Measurements from ENCODE around the gene TCEA2. TPM values are rescaled to one million over a fixed set of nuclear protein-coding genes. Genes with fewer than 3 reads are reported as not detected.

The TCEA2 gene
- total and polyA plus RNA-seq, 2 of the 13 experiments (the other 11 are each of a cell fraction or from before 2014, with no cell fraction given) = 28.1 to 33.7 TPM

GRCh38 chr20:64069614-64070243, 6.7 kb downstream of the TCEA2 start (continued):
- no peak for TF ChIP-seq ZNF280D (CRISPR knock-in tag; IDR thresholded peaks at IDR 0.05)
- no peak for TF ChIP-seq PRDM10 (CRISPR knock-in tag; IDR thresholded peaks at IDR 0.05; ENCODE audit: low read depth)
- no peak for TF ChIP-seq ZBTB44 (CRISPR knock-in tag; IDR thresholded peaks at IDR 0.05)
- no peak for TF ChIP-seq SRSF1 (optimal IDR thresholded peaks at IDR 0.05; ENCODE audit: low read depth, low read length)
- no peak for TF ChIP-seq ZC3H13 (CRISPR knock-in tag; IDR thresholded peaks at IDR 0.05)
- no peak for TF ChIP-seq NFE2 (CRISPR knock-in tag; IDR thresholded peaks at IDR 0.05)
- TF ChIP-seq TSC22D2 (CRISPR knock-in tag; IDR thresholded peaks at IDR 0.05; ENCODE audit: borderline replicate concordance) = peak; percentile 33; the same call in 1 of the 2 replicates
- TF ChIP-seq ZEB1 (IDR thresholded peaks at IDR 0.05; ENCODE audit: insufficient replicate concordance, low read depth) = peak; percentile 77
- TF ChIP-seq HOXA5 (CRISPR knock-in tag; IDR thresholded peaks at IDR 0.05) = no peak
- no peak for TF ChIP-seq ZNF766 (CRISPR knock-in tag; IDR thresholded peaks at IDR 0.05; ENCODE audit: borderline replicate concordance)
- TF ChIP-seq ETV5 (CRISPR knock-in tag; IDR thresholded peaks at IDR 0.05; ENCODE audit: borderline replicate concordance) = no peak; the same call in 1 of the 2 replicates
- TF ChIP-seq, protein P1, sequence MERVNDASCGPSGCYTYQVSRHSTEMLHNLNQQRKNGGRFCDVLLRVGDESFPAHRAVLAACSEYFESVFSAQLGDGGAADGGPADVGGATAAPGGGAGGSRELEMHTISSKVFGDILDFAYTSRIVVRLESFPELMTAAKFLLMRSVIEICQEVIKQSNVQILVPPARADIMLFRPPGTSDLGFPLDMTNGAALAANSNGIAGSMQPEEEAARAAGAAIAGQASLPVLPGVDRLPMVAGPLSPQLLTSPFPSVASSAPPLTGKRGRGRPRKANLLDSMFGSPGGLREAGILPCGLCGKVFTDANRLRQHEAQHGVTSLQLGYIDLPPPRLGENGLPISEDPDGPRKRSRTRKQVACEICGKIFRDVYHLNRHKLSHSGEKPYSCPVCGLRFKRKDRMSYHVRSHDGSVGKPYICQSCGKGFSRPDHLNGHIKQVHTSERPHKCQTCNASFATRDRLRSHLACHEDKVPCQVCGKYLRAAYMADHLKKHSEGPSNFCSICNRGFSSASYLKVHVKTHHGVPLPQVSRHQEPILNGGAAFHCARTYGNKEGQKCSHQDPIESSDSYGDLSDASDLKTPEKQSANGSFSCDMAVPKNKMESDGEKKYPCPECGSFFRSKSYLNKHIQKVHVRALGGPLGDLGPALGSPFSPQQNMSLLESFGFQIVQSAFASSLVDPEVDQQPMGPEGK (CRISPR knock-in tag; IDR thresholded peaks at IDR 0.05) = peak; percentile 58; the same call in 1 of the 2 replicates
- TF ChIP-seq ZNF12 (CRISPR knock-in tag; IDR thresholded peaks at IDR 0.05) = no peak
- TF ChIP-seq SAFB2 (CRISPR knock-in tag; IDR thresholded peaks at IDR 0.05; ENCODE audit: borderline replicate concordance, low read depth) = no peak
- TF ChIP-seq MXI1 (IDR thresholded peaks at IDR 0.05; ENCODE audit: borderline replicate concordance, low read depth, low read length) = no peak
- no peak for TF ChIP-seq ZNF383 (CRISPR knock-in tag; IDR thresholded peaks at IDR 0.05; ENCODE audit: borderline replicate concordance)
- TF ChIP-seq ZNF749 (CRISPR knock-in tag; IDR thresholded peaks at IDR 0.05; ENCODE audit: borderline replicate concordance) = no peak
- TF ChIP-seq ZZZ3 (CRISPR knock-in tag; IDR thresholded peaks at IDR 0.05; ENCODE audit: borderline replicate concordance) = no peak
- TF ChIP-seq ZNF33B (CRISPR knock-in tag; IDR thresholded peaks at IDR 0.05) = no peak
